Activated naive CD4-positive, alpha-beta T cell treated with anti-CD3 and anti-CD28 coated beads, Interleukin-2, amount 10 ng/mL, durations not matched to agents 5 hours and 36 hours (primary cell): ENCODE results near the gene SMIM34. TPM values are rescaled to one million over a fixed set of nuclear protein-coding genes. Genes with fewer than 3 reads are reported as not detected.

Source experiments
- total RNA-seq, 2 experiments: library from RNA; stranded (reverse); gene quantifications; one replicate each; pipeline ENCODE4 v1.2.3, GENCODE V29; 2021

Gene SMIM34
- total RNA-seq, result not detected

GRCh38 chr21:34423805-34424204 is at the start of gene SMIM34:
Gene SMIM34 (minus strand): TSS chr21:34423951. CDS start chr21:34423839, 112 bp downstream.

GRCh38 chr21:34374940-34375618 is 48.7 kb downstream of the SMIM34 start, which contains the start of gene SMIM11:
Gene SMIM11 (plus strand): TSS chr21:34375507. CDS start chr21:34379505, 3,998 bp downstream.

Other genes starting within 250 kb of the SMIM34 start
- gene KCNE2, start 59.9 kb downstream of the SMIM34 start, total RNA-seq, result not detected
- 10 to 100 TPM in 1 of 2 experiments, 1 to 10 TPM in 1; 4.8 to 16.7 TPM for gene SMIM11, start 48.4 kb downstream of the SMIM34 start, total RNA-seq
- gene KCNE1, start 88.3 kb upstream of the SMIM34 start, total RNA-seq, result under 1 TPM in 1 of 2 experiments, not detected in 1; 0.13 TPM
- gene RCAN1, start 191.2 kb upstream of the SMIM34 start, total RNA-seq, result 1 to 10 TPM; 7.6 to 8.3 TPM
- gene CLIC6, start 245.0 kb upstream of the SMIM34 start, total RNA-seq, result not detected